ENCODE results near the gene EHD4.

- TF ChIP-seq, protein P1, sequence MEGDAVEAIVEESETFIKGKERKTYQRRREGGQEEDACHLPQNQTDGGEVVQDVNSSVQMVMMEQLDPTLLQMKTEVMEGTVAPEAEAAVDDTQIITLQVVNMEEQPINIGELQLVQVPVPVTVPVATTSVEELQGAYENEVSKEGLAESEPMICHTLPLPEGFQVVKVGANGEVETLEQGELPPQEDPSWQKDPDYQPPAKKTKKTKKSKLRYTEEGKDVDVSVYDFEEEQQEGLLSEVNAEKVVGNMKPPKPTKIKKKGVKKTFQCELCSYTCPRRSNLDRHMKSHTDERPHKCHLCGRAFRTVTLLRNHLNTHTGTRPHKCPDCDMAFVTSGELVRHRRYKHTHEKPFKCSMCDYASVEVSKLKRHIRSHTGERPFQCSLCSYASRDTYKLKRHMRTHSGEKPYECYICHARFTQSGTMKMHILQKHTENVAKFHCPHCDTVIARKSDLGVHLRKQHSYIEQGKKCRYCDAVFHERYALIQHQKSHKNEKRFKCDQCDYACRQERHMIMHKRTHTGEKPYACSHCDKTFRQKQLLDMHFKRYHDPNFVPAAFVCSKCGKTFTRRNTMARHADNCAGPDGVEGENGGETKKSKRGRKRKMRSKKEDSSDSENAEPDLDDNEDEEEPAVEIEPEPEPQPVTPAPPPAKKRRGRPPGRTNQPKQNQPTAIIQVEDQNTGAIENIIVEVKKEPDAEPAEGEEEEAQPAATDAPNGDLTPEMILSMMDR (conservative IDR thresholded peaks at IDR 0.05 in 1 of 2, IDR thresholded peaks at IDR 0.05 in 1 of 2; ENCODE audit: low read depth in 1 of 2, low read length in 2 of 2): no peak
- no peak for TF ChIP-seq EZH2 (IDR thresholded peaks at IDR 0.05; ENCODE audit: low read length, missing control alignments)
These were observed 123.2 kb downstream of the EHD4 start for GRCh38 chr15:41849204-41849603.

All from fibroblast of lung (primary cell).